Fibroblast of lung (primary cell): ENCODE measurements around the gene PRKAB1.

Experiments
- EZH2 ChIP-seq: IDR thresholded peaks from 2 replicates; pipeline ENCODE4 v1.5.1; 2012; ENCODE audit warnings: low read length, control low read depth, mild to moderate bottlenecking; ENCODE audit errors: missing control alignments
- TF ChIP-seq, protein P1 (sequence below), 2 donors: IDR thresholded peaks in 1 of 2; conservative IDR thresholded peaks in 1 of 2; 1 replicate in 1 of 2; 2 replicates in 1 of 2; pipeline ENCODE4 v1.5.1; 2011 to 2012; ENCODE audit warnings: low read length in 2 of 2, control low read depth in 1 of 2, inconsistent platforms in 1 of 2, low read depth in 1 of 2, mild to moderate bottlenecking in 1 of 2

- TF ChIP-seq, protein P1, sequence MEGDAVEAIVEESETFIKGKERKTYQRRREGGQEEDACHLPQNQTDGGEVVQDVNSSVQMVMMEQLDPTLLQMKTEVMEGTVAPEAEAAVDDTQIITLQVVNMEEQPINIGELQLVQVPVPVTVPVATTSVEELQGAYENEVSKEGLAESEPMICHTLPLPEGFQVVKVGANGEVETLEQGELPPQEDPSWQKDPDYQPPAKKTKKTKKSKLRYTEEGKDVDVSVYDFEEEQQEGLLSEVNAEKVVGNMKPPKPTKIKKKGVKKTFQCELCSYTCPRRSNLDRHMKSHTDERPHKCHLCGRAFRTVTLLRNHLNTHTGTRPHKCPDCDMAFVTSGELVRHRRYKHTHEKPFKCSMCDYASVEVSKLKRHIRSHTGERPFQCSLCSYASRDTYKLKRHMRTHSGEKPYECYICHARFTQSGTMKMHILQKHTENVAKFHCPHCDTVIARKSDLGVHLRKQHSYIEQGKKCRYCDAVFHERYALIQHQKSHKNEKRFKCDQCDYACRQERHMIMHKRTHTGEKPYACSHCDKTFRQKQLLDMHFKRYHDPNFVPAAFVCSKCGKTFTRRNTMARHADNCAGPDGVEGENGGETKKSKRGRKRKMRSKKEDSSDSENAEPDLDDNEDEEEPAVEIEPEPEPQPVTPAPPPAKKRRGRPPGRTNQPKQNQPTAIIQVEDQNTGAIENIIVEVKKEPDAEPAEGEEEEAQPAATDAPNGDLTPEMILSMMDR (conservative IDR thresholded peaks at IDR 0.05 in 1 of 2, IDR thresholded peaks at IDR 0.05 in 1 of 2; ENCODE audit: low read depth in 1 of 2, low read length in 2 of 2) = no peak
- TF ChIP-seq EZH2 = no peak
These were observed 26.2 kb downstream of the PRKAB1 start for GRCh38 chr12:119694111-119694510.
